ENCODE measurements around the gene MSI2. TPM values are rescaled to one million over a fixed set of nuclear protein-coding genes. Genes with fewer than 3 reads are reported as not detected.

MSI2 gene
- polyA plus RNA-seq, 1 of the 3 experiments (the other 2 are of a cell fraction), result 24.1 TPM

DNA sequence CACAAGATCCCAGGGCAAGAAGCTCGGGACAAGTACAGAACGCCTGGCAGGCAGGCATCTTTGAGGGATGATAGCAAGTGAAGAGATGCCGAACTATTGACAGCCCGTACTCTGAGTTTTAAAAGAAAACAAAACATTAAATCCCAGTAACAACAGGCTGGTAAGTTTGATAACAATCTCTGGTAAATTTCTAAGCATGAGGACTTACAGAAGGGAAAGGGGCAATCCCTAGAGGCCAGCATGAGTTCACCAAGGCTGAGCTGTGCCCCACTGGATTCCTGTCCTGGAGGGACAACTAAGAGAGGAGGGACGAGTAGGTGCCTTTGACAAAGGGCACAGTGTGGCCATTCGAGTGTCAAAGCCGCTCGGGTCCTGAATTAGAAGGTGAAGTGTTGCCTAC is 462.6 kb downstream of the MSI2 start (continued):
- TF ChIP-seq, protein P1, sequence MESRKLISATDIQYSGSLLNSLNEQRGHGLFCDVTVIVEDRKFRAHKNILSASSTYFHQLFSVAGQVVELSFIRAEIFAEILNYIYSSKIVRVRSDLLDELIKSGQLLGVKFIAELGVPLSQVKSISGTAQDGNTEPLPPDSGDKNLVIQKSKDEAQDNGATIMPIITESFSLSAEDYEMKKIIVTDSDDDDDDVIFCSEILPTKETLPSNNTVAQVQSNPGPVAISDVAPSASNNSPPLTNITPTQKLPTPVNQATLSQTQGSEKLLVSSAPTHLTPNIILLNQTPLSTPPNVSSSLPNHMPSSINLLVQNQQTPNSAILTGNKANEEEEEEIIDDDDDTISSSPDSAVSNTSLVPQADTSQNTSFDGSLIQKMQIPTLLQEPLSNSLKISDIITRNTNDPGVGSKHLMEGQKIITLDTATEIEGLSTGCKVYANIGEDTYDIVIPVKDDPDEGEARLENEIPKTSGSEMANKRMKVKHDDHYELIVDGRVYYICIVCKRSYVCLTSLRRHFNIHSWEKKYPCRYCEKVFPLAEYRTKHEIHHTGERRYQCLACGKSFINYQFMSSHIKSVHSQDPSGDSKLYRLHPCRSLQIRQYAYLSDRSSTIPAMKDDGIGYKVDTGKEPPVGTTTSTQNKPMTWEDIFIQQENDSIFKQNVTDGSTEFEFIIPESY (IDR thresholded peaks at IDR 0.05; ENCODE audit: borderline replicate concordance, low read depth), result no peak
- TF ChIP-seq FOXM1 (IDR thresholded peaks at IDR 0.05; ENCODE audit: low read depth), result no peak
- TF ChIP-seq TCF12 (IDR thresholded peaks at IDR 0.05), result no peak
- no peak for TF ChIP-seq RFX5 (IDR thresholded peaks at IDR 0.05; ENCODE audit: low read length)

DNA sequence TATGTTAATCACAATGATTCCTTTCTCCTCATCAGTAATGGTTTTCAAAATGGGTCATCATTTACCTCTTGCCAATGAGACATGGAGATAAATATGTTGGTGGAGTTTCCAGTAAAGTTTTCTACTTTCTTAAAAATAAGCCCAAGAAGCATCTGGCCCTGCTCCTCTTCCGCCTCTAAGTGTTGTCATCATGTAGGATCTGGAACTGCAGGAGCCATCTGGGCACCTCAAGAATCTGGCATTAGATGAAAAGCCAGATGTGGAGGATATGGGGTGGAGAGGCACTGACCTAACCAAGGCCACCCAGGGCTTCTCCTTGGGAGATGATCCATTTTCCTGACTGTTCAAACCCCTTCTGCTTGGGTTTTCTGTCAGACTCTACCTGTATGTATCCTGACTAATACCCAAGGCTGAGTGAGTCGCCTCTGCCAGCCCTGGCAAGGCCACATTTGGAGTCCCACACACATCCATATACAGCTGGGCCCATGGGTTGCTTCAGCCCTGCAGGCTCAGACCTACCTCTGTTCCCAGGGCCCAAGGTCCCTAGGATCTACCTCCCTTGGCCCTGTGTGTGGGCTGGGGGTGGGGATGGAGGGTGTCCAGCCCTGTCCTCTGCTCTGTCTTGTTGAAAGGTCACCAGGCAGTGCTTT is 464.2 kb downstream of the MSI2 start:
- H3K79me2 ChIP-seq (ENCODE audit: insufficient read depth), result no peaks in the 10 kb centered on the region
- TF ChIP-seq, protein P2, sequence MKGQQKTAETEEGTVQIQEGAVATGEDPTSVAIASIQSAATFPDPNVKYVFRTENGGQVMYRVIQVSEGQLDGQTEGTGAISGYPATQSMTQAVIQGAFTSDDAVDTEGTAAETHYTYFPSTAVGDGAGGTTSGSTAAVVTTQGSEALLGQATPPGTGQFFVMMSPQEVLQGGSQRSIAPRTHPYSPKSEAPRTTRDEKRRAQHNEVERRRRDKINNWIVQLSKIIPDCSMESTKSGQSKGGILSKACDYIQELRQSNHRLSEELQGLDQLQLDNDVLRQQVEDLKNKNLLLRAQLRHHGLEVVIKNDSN (IDR thresholded peaks at IDR 0.05; ENCODE audit: borderline replicate concordance, low read depth), result no peak
- TF ChIP-seq, protein P3, sequence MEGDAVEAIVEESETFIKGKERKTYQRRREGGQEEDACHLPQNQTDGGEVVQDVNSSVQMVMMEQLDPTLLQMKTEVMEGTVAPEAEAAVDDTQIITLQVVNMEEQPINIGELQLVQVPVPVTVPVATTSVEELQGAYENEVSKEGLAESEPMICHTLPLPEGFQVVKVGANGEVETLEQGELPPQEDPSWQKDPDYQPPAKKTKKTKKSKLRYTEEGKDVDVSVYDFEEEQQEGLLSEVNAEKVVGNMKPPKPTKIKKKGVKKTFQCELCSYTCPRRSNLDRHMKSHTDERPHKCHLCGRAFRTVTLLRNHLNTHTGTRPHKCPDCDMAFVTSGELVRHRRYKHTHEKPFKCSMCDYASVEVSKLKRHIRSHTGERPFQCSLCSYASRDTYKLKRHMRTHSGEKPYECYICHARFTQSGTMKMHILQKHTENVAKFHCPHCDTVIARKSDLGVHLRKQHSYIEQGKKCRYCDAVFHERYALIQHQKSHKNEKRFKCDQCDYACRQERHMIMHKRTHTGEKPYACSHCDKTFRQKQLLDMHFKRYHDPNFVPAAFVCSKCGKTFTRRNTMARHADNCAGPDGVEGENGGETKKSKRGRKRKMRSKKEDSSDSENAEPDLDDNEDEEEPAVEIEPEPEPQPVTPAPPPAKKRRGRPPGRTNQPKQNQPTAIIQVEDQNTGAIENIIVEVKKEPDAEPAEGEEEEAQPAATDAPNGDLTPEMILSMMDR (IDR thresholded peaks at IDR 0.05), result no peak
- TF ChIP-seq YY1 (IDR thresholded peaks at IDR 0.05; ENCODE audit: low read depth) (no peak), SMC3 (IDR thresholded peaks at IDR 0.05; ENCODE audit: low read depth, low read length) (no peak), FOXM1 (IDR thresholded peaks at IDR 0.05; ENCODE audit: low read depth) (no peak), MEF2A (IDR thresholded peaks at IDR 0.05; ENCODE audit: borderline replicate concordance, low read depth) (no peak), NRF1 (IDR thresholded peaks at IDR 0.05; ENCODE audit: low read depth, low read length) (no peak), ELF1 (IDR thresholded peaks at IDR 0.05) (no peak), CHD2 (IDR thresholded peaks at IDR 0.05; ENCODE audit: low read length, partially characterized antibody) (no peak), GABPA (IDR thresholded peaks at IDR 0.05; ENCODE audit: low read depth) (no peak), GATA2 (CRISPR knock-in tag; IDR thresholded peaks at IDR 0.05) (no peak), RCOR1 (IDR thresholded peaks at IDR 0.05; ENCODE audit: low read length) (no peak), JUND (IDR thresholded peaks at IDR 0.05) (no peak)
- TF ChIP-seq, protein P1 (IDR thresholded peaks at IDR 0.05; ENCODE audit: borderline replicate concordance, low read depth), result no peak
- H3K4me1 ChIP-seq (ENCODE audit: control insufficient read depth in 1 of 2, insufficient read depth in 2 of 2, low read depth in 1 of 2, low read length in 1 of 2), result peaks cover 0 to 12% of the 10 kb centered on the region in 2 experiments; a peak in 1 of 4 replicates
- H2AFZ ChIP-seq (ENCODE audit: low read depth), result no peak overlapping the region
- H3K9me2 ChIP-seq, result no peaks in the 10 kb centered on the region
- H3K4me2 ChIP-seq, result no peak overlapping the region
- no peaks in the 10 kb centered on the region for H3K36me3 ChIP-seq (replicated peaks in 1 of 2; ENCODE audit: control insufficient read depth in 1 of 2, insufficient read depth in 2 of 2, low read length in 1 of 2)
- ChIA-PET POLR2A (no interaction called here), CTCF (interaction anchor here (0.7 to 2.8 kb wide), 5 partner anchors 8 to 112 kb away, joined by 3 to 6 read pairs (median 6); no protein-coding TSS in a partner anchor)
- no peak overlapping the region for H3K9ac ChIP-seq
- no peak overlapping the region for H3K27ac ChIP-seq (ENCODE audit: low read depth in 2 of 2, low read length in 1 of 2)
- no peaks in the 10 kb centered on the region for H4K20me1 ChIP-seq (ENCODE audit: insufficient read depth)
- peaks cover 18% of the 10 kb centered on the region; the same call in 1 of the 2 replicates for H3K27me3 ChIP-seq (ENCODE audit: insufficient read depth)
- H3F3A ChIP-seq (replicated peaks; ENCODE audit: insufficient read depth), result no peaks in the 10 kb centered on the region
- WGBS (ENCODE audit: low lambda C conversion rate), result 54% methylated on average over 2 of the region's 2 CpGs
- H3K9me3 ChIP-seq, result no peaks in the 10 kb centered on the region
- DNase-seq, result no peak
- H3K4me3 ChIP-seq (ENCODE audit: low read depth in 2 of 2, low read length in 1 of 2), result no peak overlapping the region
